Panc1 (cell line): ENCODE data around the gene NAA40.

Experiments
- CTCF ChIP-seq: fragments of 450-650 bp; IDR thresholded peaks from 2 replicates; pipeline ENCODE4 v1.5.1; 2017; ENCODE audit warnings: mild to moderate bottlenecking
- SIN3A ChIP-seq: IDR thresholded peaks from 2 replicates; pipeline ENCODE4 v1.6.1; 2012; ENCODE audit warnings: low read depth, mild to moderate bottlenecking, low read length, moderate library complexity, borderline replicate concordance; ENCODE audit not compliant: insufficient read depth

- TF ChIP-seq CTCF (no peak), SIN3A (no peak)
These were observed 13.2 kb downstream of the NAA40 start for GRCh38 chr11:63951779-63952536.
